GM18951 (cell line): ENCODE results near the gene LMNTD1.
"Not testable (repeated sequence)": the region's sequence is repeated elsewhere in the genome, so short reads cannot be mapped to it uniquely, and the experiment has no call there.

ENCODE experiments used
- POLR2A ChIP-seq: IDR thresholded peaks from 4 replicates; pipeline ENCODE4 v1.6.1; 2011; ENCODE audit warnings: mild to moderate bottlenecking; ENCODE audit not compliant: insufficient read length, insufficient read depth; ENCODE audit errors: extremely low read depth
- in situ Hi-C: fragments of 300-500 bp; cut with MboI; formaldehyde crosslinking; loops from one replicate; pipeline ENCODE4 v1.12.0; 2022; ENCODE audit warnings: low sequenced_read_pairs, mixed read lengths, inconsistent platforms; ENCODE audit not compliant: unreplicated experiment

The LMNTD1 gene

GRCh38 chr12:25553098-25553497 is at the start of gene LMNTD1:
TSS of gene LMNTD1 (minus strand) at chr12:25553283. CDS start at chr12:25552959, 324 bp downstream.
- in situ Hi-C loops = no loop called here
- no peak for TF ChIP-seq POLR2A

GRCh38 chr12:25598956-25599355 is 45.9 kb upstream of the LMNTD1 start:
- in situ Hi-C loops = no loop called here
- no peak for TF ChIP-seq POLR2A

- in situ Hi-C loops = not testable (repeated sequence)
Observed at GRCh38 chr12:25595496-25595895, 42.4 kb upstream of the LMNTD1 start.

- in situ Hi-C loops = no loop called here
- TF ChIP-seq POLR2A = no peak
Observed at GRCh38 chr12:25594376-25594775, 41.3 kb upstream of the LMNTD1 start.

GRCh38 chr12:25592725-25593495 is 39.8 kb upstream of the LMNTD1 start:
- no peak for TF ChIP-seq POLR2A
- in situ Hi-C loops = no loop called here

GRCh38 chr12:25591144-25591543 is 38.1 kb upstream of the LMNTD1 start:
- TF ChIP-seq POLR2A = no peak
- in situ Hi-C loops = no loop called here

- no peak for TF ChIP-seq POLR2A
- in situ Hi-C loops = no loop called here
Observed at GRCh38 chr12:25590011-25590721, 37.1 kb upstream of the LMNTD1 start.

GRCh38 chr12:25587346-25587745 is 34.3 kb upstream of the LMNTD1 start:
- no peak for TF ChIP-seq POLR2A
- in situ Hi-C loops = no loop called here

GRCh38 chr12:25585662-25586061 is 32.6 kb upstream of the LMNTD1 start:
- in situ Hi-C loops = no loop called here
- TF ChIP-seq POLR2A = no peak

- in situ Hi-C loops = no loop called here
- no peak for TF ChIP-seq POLR2A
Observed at GRCh38 chr12:25585021-25585523, 32.0 kb upstream of the LMNTD1 start.

GRCh38 chr12:25584596-25584995 is 31.5 kb upstream of the LMNTD1 start:
- no peak for TF ChIP-seq POLR2A
- in situ Hi-C loops = no loop called here

GRCh38 chr12:25583545-25583944 is 30.5 kb upstream of the LMNTD1 start:
- in situ Hi-C loops = no loop called here
- no peak for TF ChIP-seq POLR2A

- in situ Hi-C loops = no loop called here
- no peak for TF ChIP-seq POLR2A
Observed at GRCh38 chr12:25581067-25581466, 28.0 kb upstream of the LMNTD1 start.

GRCh38 chr12:25578411-25579143 is 25.5 kb upstream of the LMNTD1 start:
- in situ Hi-C loops = no loop called here
- no peak for TF ChIP-seq POLR2A

- no peak for TF ChIP-seq POLR2A
- in situ Hi-C loops = no loop called here
Observed at GRCh38 chr12:25574761-25575160, 21.7 kb upstream of the LMNTD1 start.
